NOMO-1 treated with DMSO at 0.1 percent for 48 hours (cell line): ENCODE results near the gene LRRC3.
"Not testable (repeated sequence)": the region's sequence is repeated elsewhere in the genome, so short reads cannot be mapped to it uniquely, and the experiment has no call there.

Experiments used
- DNase-seq: peaks from one replicate; lab custom pipeline; 2025; ENCODE audit not compliant: unreplicated experiment; lab: John Stamatoyannopoulos, UW

Gene LRRC3

GRCh38 chr21:44477131-44477530 lies 21.8 kb downstream of the LRRC3 start:
- no peak for DNase-seq

- DNase-seq = no peak
Measured at GRCh38 chr21:44477712-44478111, 22.4 kb downstream of the LRRC3 start.

- no peak for DNase-seq
Measured at GRCh38 chr21:44478124-44478800, 23.0 kb downstream of the LRRC3 start.

GRCh38 chr21:44478801-44479167 lies 23.5 kb downstream of the LRRC3 start:
- DNase-seq = no peak

GRCh38 chr21:44479556-44480199 lies 24.4 kb downstream of the LRRC3 start:
- DNase-seq = not testable (repeated sequence)

GRCh38 chr21:44480200-44481053 lies 25.1 kb downstream of the LRRC3 start:
- no peak for DNase-seq

GRCh38 chr21:44482581-44483287 lies 27.4 kb downstream of the LRRC3 start:
- DNase-seq = no peak

- no peak for DNase-seq
Measured at GRCh38 chr21:44483288-44484237, 28.3 kb downstream of the LRRC3 start.

GRCh38 chr21:44484498-44485253 lies 29.4 kb downstream of the LRRC3 start:
- DNase-seq = no peak

- DNase-seq = peak; percentile 81
Measured at GRCh38 chr21:44485254-44485793, 30.0 kb downstream of the LRRC3 start.

- no peak for DNase-seq
Measured at GRCh38 chr21:44485796-44486195, 30.5 kb downstream of the LRRC3 start.

- no peak for DNase-seq
Measured at GRCh38 chr21:44486302-44486701, 31.0 kb downstream of the LRRC3 start.

GRCh38 chr21:44487831-44488230 lies 32.5 kb downstream of the LRRC3 start:
- DNase-seq = no peak

GRCh38 chr21:44489962-44490361 lies 34.7 kb downstream of the LRRC3 start:
- DNase-seq = no peak

GRCh38 chr21:44490405-44490804 lies 35.1 kb downstream of the LRRC3 start:
- DNase-seq = no peak

- DNase-seq = no peak
Measured at GRCh38 chr21:44490816-44491215, 35.5 kb downstream of the LRRC3 start.

GRCh38 chr21:44492567-44493385 lies 37.5 kb downstream of the LRRC3 start:
- no peak for DNase-seq

GRCh38 chr21:44494418-44494817 lies 39.1 kb downstream of the LRRC3 start:
- DNase-seq = no peak
